Suppressor macrophage (primary cell): ENCODE data around the gene MC2R.

Experiments used
- DNase-seq, 4 experiments: peaks; one replicate each; pipeline ENCODE4 v3.0.0-alpha.2; 2020 to 2022
- total RNA-seq, 17 experiments: gene quantifications; one replicate each; lab custom pipeline; 2026; ENCODE audit warnings: mixed read lengths in 6 of 17, inconsistent platforms in 3 of 17; lab: John Stamatoyannopoulos, UW

MC2R gene
- total RNA-seq, result 0 to 1.4 (median 0) reads per million in 17 experiments

- DNase-seq, result no peak
These were observed at the start of gene MC2R for GRCh38 chr18:13915391-13915790. TSS of gene MC2R (minus strand) at chr18:13915536. CDS start at chr18:13885518, 30,018 bp downstream.

GRCh38 chr18:13945811-13946210 lies 30.5 kb upstream of the MC2R start:
- DNase-seq, result no peak

GRCh38 chr18:13943338-13943737 lies 28.0 kb upstream of the MC2R start:
- no peak for DNase-seq

GRCh38 chr18:13940326-13940725 lies 25.0 kb upstream of the MC2R start:
- no peak for DNase-seq

- DNase-seq, result no peak
These were observed 19.3 kb upstream of the MC2R start for GRCh38 chr18:13934676-13935075.

- DNase-seq, result no peak
These were observed 18.7 kb upstream of the MC2R start for GRCh38 chr18:13934058-13934457.

- DNase-seq, result no peak
These were observed 17.1 kb upstream of the MC2R start for GRCh38 chr18:13932285-13933025.

GRCh38 chr18:13930964-13931363 lies 15.6 kb upstream of the MC2R start:
- no peak for DNase-seq

GRCh38 chr18:13923221-13923620 lies 7.9 kb upstream of the MC2R start:
- no peak for DNase-seq

GRCh38 chr18:13918898-13919297 lies 3.6 kb upstream of the MC2R start:
- DNase-seq, result no peak

- DNase-seq, result no peak
These were observed 2.1 kb upstream of the MC2R start for GRCh38 chr18:13917401-13917800.

GRCh38 chr18:13916559-13916958 lies 1.2 kb upstream of the MC2R start:
- no peak for DNase-seq

- no peak for DNase-seq
These were observed 677 bp upstream of the MC2R start for GRCh38 chr18:13915995-13916431.

GRCh38 chr18:13914756-13915155 lies 580 bp downstream of the MC2R start:
- DNase-seq, result no peak

- no peak for DNase-seq
These were observed 1.2 kb downstream of the MC2R start for GRCh38 chr18:13914170-13914569.

- DNase-seq, result no peak
These were observed 2.1 kb downstream of the MC2R start for GRCh38 chr18:13913205-13913604.

GRCh38 chr18:13912601-13913000 lies 2.7 kb downstream of the MC2R start:
- DNase-seq, result no peak

GRCh38 chr18:13910986-13911385 lies 4.3 kb downstream of the MC2R start:
- DNase-seq, result no peak

GRCh38 chr18:13910501-13910900 lies 4.8 kb downstream of the MC2R start:
- DNase-seq, result no peak

- no peak for DNase-seq
These were observed 6.0 kb downstream of the MC2R start for GRCh38 chr18:13909141-13909940.

- DNase-seq, result no peak
These were observed 14.7 kb downstream of the MC2R start for GRCh38 chr18:13900633-13901032.

- no peak for DNase-seq
These were observed 19.8 kb downstream of the MC2R start for GRCh38 chr18:13895505-13896033.

- no peak for DNase-seq
These were observed 20.8 kb downstream of the MC2R start for GRCh38 chr18:13894531-13894930.

GRCh38 chr18:13893418-13893760 lies 21.9 kb downstream of the MC2R start:
- peak in 3 of 4 experiments; percentile 4 to 29 (median 5) for DNase-seq
